Nucleus accumbens (tissue), 56 donors: ENCODE data around the gene PTPRG.
"Not testable (repeated sequence)": the region's sequence is repeated elsewhere in the genome, so short reads cannot be mapped to it uniquely, and the experiment has no call there.

Experiments
- DNase-seq, 56 donors: peaks; one replicate each; lab custom pipeline; 2025; lab: John Stamatoyannopoulos, UW

Gene PTPRG

GRCh38 chr3:61679026-61679425 is 117.7 kb downstream of the PTPRG start:
- DNase-seq: no peak

DNA sequence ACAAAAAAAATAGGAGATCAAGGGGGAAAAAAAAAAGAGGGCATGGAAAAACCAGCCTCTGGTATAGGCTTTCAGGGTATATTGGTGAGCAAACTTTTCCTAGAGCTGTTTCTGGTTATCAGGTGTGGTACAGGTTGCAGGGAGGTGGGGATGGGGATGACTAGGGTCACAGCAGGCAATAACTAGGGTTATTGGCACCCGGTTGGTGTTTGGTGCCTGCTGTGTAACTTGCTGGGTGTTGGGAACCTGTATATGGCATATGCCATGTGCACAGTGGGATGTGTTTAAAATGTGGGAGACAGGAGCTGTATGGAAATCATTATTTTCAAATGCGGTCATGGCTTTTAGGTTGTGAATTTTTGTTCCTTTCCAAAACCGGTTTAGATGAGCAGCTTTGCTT is 119.2 kb downstream of the PTPRG start:
- no peak for DNase-seq

GRCh38 chr3:61681636-61682035 is 120.3 kb downstream of the PTPRG start:
- DNase-seq: no peak

DNA sequence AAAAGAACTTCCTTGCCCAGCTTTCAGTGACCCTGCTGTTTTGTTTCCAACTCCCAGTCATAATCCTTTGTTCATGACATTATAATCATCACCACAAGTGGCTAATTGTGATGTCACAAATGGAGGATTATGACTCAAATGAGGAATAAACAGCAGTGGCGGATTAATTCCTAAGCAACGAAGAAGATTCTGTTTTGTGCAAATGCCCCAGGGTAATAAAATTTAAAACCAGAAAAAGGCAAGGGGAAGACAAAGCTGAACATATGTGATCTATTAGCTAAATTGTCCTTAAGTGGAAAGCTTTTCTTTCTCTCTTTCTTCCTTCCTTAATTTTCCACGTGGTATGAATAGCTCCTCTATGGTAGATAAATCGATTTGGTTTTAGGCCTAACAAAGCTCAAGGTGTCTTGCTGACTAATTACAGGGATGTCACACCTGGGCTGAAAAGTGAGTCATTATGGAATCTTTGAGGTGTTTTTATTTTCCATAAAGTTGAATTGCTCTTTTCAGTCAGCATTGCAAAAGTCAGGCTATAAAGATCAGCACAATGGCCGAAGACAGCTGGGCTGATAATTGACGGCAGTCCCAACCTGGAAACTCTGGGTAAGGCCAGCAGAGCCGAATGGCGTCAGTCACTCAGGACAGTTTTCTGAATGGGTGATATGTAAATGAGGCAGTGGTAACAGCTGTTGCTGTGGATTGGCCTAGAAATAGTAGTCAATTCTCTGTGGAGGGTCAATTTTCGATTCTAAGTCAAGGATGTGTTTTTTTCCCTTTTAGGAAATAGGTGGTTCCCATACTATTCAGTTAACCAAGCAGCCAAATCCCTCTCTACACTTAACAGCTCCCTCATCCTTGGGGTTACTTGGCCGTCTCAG is 121.5 kb downstream of the PTPRG start:
- no peak for DNase-seq

- DNase-seq: no peak
Measured at GRCh38 chr3:61683549-61684236, 122.3 kb downstream of the PTPRG start.

DNA sequence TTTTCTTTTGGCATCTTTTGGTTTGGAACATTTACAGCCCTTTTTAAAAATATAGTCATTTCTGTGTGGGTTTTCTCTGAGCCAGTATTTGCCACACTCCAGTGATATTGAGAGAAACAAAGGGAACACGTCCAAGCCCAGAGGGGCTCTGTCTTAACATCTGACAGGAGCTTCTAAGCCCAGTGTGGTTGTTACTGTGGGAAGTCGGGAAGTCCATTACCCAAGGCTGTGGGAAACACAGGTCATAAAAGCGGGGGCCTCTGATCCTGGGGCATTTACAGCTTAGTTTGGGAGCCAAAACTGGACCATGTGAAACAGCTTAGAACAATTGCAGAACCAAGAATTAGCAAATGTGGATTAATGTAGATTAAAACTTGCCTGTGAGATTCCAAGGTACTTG is 123.0 kb downstream of the PTPRG start:
- no peak for DNase-seq

- DNase-seq: no peak
Measured at GRCh38 chr3:61685755-61686154, 124.4 kb downstream of the PTPRG start.

GRCh38 chr3:61686228-61686648 is 124.9 kb downstream of the PTPRG start:
- DNase-seq: no peak

GRCh38 chr3:61687206-61687605 is 125.8 kb downstream of the PTPRG start:
- no peak for DNase-seq

DNA sequence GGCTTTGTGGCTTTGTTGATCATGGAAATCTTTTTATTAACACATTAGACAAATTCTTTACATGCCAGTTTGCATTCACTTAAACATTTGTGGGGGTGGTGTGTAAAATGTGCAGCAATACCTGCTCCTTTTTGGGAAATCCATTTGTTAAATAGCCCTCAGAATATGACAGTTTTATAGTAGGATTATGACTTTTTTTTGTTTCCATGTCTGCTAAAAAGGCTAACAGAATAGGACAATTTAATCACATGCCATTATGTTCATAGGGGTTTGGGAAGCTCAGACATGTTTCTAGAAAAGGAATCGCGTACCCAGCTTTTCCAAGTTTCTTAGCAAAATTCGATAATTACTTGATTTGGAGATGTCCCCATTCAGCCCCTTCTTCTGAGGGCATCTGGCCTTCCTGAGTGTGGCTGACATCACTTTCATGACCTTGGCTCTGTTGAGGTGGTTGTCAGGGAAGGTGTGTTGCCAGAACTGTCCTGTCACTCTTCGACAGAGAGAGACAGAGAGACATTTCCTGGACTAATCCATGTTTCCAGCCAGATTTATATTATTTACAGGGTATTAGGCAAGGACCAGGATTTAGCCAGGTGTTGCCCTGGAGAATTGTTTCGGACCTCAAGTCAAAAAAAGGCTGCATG is 126.4 kb downstream of the PTPRG start:
- DNase-seq: no peak

- DNase-seq: no peak
Measured at GRCh38 chr3:61688307-61688984, 127.1 kb downstream of the PTPRG start.

DNA sequence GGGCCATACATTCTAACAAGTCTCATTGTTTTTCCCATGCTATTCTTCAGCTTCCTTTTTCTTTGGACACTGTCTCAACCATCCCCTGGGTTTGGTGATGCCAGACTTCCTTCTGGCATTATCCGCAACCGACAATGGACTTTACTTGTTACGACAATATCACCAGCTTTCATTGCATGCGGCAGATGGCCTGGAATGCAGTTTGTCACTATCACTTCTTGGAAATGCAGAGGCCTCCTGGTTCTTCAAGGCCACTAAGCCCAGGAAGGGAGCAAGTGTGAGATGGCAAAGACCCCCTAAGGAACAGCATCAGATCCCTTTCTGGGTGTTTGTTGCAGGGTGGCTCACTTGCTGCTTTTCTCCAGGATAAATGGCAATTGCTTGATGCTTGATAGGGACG is 128.6 kb downstream of the PTPRG start:
- DNase-seq: no peak

DNA sequence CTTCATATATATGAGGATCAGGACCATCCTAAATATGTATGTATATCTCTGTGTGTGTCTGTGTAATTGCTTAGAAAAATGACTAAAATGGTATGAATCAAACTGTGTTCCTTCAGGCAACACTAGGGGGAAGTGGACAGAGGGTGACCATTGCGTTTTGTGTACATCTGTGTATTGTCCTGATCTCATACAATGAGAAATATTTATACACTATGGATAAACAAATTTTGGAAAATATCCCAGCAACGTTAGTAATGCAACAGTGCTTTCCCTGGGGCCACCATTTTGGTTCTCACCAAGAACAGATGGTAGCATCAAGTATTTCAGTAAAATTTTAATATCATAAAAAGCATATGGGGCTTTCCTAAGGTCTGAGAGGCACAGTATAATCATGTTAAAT is 130.1 kb downstream of the PTPRG start:
- DNase-seq: no peak

GRCh38 chr3:61697301-61697700 is 135.9 kb downstream of the PTPRG start:
- DNase-seq: no peak

- DNase-seq: not testable (repeated sequence)
Measured at GRCh38 chr3:61698278-61699072, 137.1 kb downstream of the PTPRG start.

GRCh38 chr3:61699622-61700021 is 138.3 kb downstream of the PTPRG start:
- DNase-seq: no peak

- DNase-seq: no peak
Measured at GRCh38 chr3:61701011-61701410, 139.6 kb downstream of the PTPRG start.

GRCh38 chr3:61702453-61702852 is 141.1 kb downstream of the PTPRG start:
- no peak for DNase-seq

GRCh38 chr3:61704807-61705206 is 143.4 kb downstream of the PTPRG start:
- no peak for DNase-seq

GRCh38 chr3:61707492-61707891 is 146.1 kb downstream of the PTPRG start:
- no peak for DNase-seq
